GM12875 (cell line): ENCODE measurements around the gene MRPS16.

ENCODE experiments used
- H3K4me3 ChIP-seq: one replicate; pipeline ENCODE4 v1.5.1; 2011; ENCODE audit warnings: low read depth, low read length, control low read depth
- CTCF ChIP-seq: IDR thresholded peaks from 2 replicates; pipeline ENCODE4 v1.5.1; 2011; ENCODE audit warnings: low read depth, mild to moderate bottlenecking, control low read depth, inconsistent platforms, low read length, moderate library complexity, borderline replicate concordance; ENCODE audit not compliant: insufficient read depth

MRPS16 gene

GRCh38 chr10:73238990-73239566, 13.4 kb downstream of the MRPS16 start:
- no peak overlapping the region for H3K4me3 ChIP-seq
- no peak for TF ChIP-seq CTCF

- H3K4me3 ChIP-seq = no peak overlapping the region
- TF ChIP-seq CTCF = no peak
These were observed 17.7 kb downstream of the MRPS16 start for GRCh38 chr10:73234695-73235094.

GRCh38 chr10:73233883-73234282, 18.6 kb downstream of the MRPS16 start:
- no peak overlapping the region for H3K4me3 ChIP-seq
- TF ChIP-seq CTCF = no peak

GRCh38 chr10:73232887-73233286, 19.6 kb downstream of the MRPS16 start:
- no peak for TF ChIP-seq CTCF
- H3K4me3 ChIP-seq = no peak overlapping the region

GRCh38 chr10:73229567-73229966, 22.9 kb downstream of the MRPS16 start:
- TF ChIP-seq CTCF = no peak
- H3K4me3 ChIP-seq = no peak overlapping the region

- TF ChIP-seq CTCF = no peak
- H3K4me3 ChIP-seq = no peak overlapping the region
These were observed 24.2 kb downstream of the MRPS16 start for GRCh38 chr10:73228247-73228646.

GRCh38 chr10:73226663-73227062, 25.8 kb downstream of the MRPS16 start:
- no peak overlapping the region for H3K4me3 ChIP-seq
- no peak for TF ChIP-seq CTCF
